ENCODE measurements around the gene BCLAF3. TPM values are rescaled to one million over a fixed set of nuclear protein-coding genes. Genes with fewer than 3 reads are reported as not detected.

The BCLAF3 gene
- total RNA-seq, 6 donors from 2014 or later: 6.1 to 23.0 (median 13.8) TPM

DNA sequence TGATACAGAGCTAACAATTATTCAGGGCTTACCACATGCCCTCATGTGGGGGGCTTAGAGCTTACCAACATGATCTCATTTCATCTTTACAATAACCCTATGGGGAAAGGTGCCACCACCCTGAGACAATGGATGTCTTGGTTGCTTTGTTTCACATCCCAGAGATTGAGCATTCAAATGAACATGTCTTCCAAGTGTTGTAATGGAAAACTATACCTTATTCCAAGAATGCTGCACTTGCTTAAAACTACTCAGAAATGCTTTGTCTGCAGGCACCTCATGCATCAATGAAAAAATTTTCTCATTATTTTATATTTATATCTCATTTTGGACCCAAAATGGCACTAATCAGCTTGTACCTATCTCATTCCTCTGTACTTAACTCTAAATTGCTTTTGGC lies 34.6 kb downstream of the BCLAF3 start:
- ATAC-seq (ENCODE audit: low FRiP score in 2 of 2) (no peak), DNase-seq (no peak)
- H3K36me3 ChIP-seq: no peaks in the 10 kb centered on the region
- TF ChIP-seq, protein P1, sequence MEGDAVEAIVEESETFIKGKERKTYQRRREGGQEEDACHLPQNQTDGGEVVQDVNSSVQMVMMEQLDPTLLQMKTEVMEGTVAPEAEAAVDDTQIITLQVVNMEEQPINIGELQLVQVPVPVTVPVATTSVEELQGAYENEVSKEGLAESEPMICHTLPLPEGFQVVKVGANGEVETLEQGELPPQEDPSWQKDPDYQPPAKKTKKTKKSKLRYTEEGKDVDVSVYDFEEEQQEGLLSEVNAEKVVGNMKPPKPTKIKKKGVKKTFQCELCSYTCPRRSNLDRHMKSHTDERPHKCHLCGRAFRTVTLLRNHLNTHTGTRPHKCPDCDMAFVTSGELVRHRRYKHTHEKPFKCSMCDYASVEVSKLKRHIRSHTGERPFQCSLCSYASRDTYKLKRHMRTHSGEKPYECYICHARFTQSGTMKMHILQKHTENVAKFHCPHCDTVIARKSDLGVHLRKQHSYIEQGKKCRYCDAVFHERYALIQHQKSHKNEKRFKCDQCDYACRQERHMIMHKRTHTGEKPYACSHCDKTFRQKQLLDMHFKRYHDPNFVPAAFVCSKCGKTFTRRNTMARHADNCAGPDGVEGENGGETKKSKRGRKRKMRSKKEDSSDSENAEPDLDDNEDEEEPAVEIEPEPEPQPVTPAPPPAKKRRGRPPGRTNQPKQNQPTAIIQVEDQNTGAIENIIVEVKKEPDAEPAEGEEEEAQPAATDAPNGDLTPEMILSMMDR (IDR thresholded peaks at IDR 0.05): no peak
- TF ChIP-seq POLR2AphosphoS5 (IDR thresholded peaks at IDR 0.05): no peak
- H3K9me3 ChIP-seq: no peaks in the 10 kb centered on the region
- no peaks in the 10 kb centered on the region for H3K27me3 ChIP-seq
- H3K4me1 ChIP-seq: no peaks in the 10 kb centered on the region
- no peak overlapping the region for H3K4me3 ChIP-seq
- H3K27ac ChIP-seq: no peak overlapping the region

DNA sequence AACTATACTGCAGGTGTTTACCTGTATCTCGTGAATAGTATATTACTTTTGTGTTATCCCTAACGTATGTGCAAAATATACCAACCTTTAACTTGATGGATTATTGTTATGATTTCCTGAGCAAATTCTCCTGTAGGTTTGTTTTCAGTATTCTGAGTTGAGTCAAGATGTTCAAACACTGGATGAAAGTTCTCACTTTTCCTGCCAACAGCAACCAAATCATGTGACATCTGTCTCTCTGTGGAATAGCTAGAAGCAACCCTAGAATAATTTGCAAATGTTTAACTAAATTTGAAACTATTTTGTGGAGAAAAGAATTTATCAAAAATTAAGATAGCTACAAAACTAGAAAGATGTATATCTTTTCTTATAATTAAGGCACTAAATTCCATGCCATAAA lies 35.6 kb downstream of the BCLAF3 start:
- Histone ChIP-seq H3K27ac (no peak overlapping the region), H3K27me3 (no peaks in the 10 kb centered on the region), H3K4me1 (no peaks in the 10 kb centered on the region), H3K9me3 (no peaks in the 10 kb centered on the region), H3K36me3 (no peaks in the 10 kb centered on the region), H3K4me3 (no peak overlapping the region)
- DNase-seq (no peak), ATAC-seq (ENCODE audit: low FRiP score in 2 of 2) (no peak)
- no peak for TF ChIP-seq POLR2AphosphoS5 (IDR thresholded peaks at IDR 0.05)
- TF ChIP-seq, protein P1 (IDR thresholded peaks at IDR 0.05): no peak
- no peak for TF ChIP-seq EP300 (IDR thresholded peaks at IDR 0.05)
- TF ChIP-seq POLR2A (IDR thresholded peaks at IDR 0.05): no peak
- WGBS, 2 donors: 75 to 88% methylated on average over 2 of the region's 2 CpGs

DNA sequence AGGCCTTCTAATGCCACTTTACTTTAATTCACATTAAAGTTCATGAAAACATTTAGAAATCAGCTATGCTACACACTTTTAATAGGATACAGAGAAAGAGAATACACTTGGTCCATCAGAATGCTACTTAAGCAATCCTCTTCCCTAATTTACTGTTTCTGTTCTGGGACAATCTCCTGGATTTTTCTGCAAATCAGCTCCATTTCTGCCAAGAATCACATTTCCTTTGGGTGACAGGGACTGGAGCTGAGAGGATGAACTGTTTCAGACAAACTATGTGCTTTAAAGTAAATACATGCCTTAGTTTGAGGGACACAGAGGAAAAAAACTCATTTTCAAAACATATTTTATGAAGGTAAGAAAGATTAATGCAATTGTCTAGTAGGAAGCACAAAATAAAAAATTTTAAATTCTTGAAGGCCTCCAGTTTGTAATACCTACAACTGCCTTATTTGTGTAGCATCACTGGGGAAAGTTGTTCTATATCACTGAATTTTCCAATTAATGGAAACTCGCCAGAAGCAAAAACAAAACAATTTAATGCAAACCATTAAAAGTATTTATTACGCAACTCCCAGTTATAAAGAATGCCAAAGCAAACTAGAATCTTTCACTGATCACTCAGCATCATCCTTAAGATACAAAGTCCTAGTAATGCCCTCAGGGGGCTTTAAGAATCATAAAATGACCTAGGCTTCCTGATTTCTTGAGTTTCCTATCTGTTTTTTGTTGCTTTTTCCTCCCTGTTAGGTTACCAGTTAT lies 36.3 kb downstream of the BCLAF3 start:
- H3K4me1 ChIP-seq: no peaks in the 10 kb centered on the region
- ATAC-seq (ENCODE audit: low FRiP score in 2 of 2) (no peak), DNase-seq (no peak)
- no peak for TF ChIP-seq POLR2A (IDR thresholded peaks at IDR 0.05)
- no peak for TF ChIP-seq POLR2AphosphoS5 (IDR thresholded peaks at IDR 0.05)
- TF ChIP-seq, protein P1 (IDR thresholded peaks at IDR 0.05): no peak
- TF ChIP-seq EP300 (IDR thresholded peaks at IDR 0.05): no peak
- WGBS, 2 donors: 78 to 84% methylated on average over 2 of the region's 2 CpGs
- H3K27me3 ChIP-seq: no peaks in the 10 kb centered on the region
- H3K27ac ChIP-seq: no peak overlapping the region
- no peaks in the 10 kb centered on the region for H3K9me3 ChIP-seq
- H3K36me3 ChIP-seq: no peaks in the 10 kb centered on the region
- H3K4me3 ChIP-seq: no peak overlapping the region

DNA sequence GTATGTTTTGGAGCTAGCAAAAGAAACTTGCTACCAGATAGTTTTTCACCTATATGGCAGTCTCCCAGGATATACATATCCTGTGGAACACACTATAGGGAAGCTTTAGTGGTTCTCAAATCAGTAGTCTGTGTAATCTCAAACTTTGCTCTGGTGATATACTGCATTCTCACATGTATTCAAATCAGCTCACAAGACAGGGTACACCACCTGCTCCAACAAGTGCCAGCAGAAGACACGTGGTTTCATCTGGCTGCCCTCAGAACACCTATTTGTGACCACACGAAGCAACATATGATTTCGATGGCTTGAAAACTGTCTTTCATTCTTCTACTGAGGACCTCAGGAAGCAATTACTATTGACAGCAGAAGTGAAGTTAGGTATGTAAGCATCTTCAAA lies 37.7 kb downstream of the BCLAF3 start:
- 72 to 79% methylated on average over 3 of the region's 3 CpGs for WGBS, 2 donors
- H3K9me3 ChIP-seq: no peaks in the 10 kb centered on the region
- no peak overlapping the region for H3K27ac ChIP-seq
- H3K4me1 ChIP-seq: no peaks in the 10 kb centered on the region
- TF ChIP-seq EP300 (IDR thresholded peaks at IDR 0.05) (no peak), POLR2A (IDR thresholded peaks at IDR 0.05) (no peak), POLR2AphosphoS5 (IDR thresholded peaks at IDR 0.05) (no peak)
- TF ChIP-seq, protein P1 (IDR thresholded peaks at IDR 0.05): no peak
- ATAC-seq (ENCODE audit: low FRiP score in 2 of 2): no peak
- DNase-seq: no peak
- no peaks in the 10 kb centered on the region for H3K27me3 ChIP-seq
- H3K4me3 ChIP-seq: no peak overlapping the region
- H3K36me3 ChIP-seq: peaks cover 0 to 2% (median 0%) of the 10 kb centered on the region in 4 donors

DNA sequence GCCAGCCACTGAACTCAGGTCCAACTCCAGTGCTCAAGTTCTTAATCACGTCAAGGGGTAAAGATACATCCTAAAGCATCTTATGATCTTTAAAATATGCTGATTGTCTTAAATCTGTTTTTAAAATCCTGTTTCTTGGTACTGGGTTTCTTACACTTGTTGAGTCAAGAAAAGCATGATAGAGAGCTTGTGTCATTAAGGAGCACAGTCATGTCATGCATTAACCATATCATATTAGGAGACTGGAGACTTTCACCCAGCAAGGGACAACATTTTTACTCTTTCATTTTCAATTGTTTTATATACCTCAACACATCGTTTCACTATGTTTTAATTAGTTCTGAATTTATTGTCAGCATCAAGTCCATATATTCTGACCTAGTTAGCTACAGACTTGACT lies 41.5 kb downstream of the BCLAF3 start:
- no peak overlapping the region for H3K27ac ChIP-seq
- 71 to 90% methylated on average over 2 of the region's 2 CpGs for WGBS, 2 donors
- no peaks in the 10 kb centered on the region for H3K27me3 ChIP-seq
- ATAC-seq (ENCODE audit: low FRiP score in 2 of 2) (no peak), DNase-seq (no peak)
- peaks cover 0 to 5% (median 0%) of the 10 kb centered on the region in 4 donors for H3K36me3 ChIP-seq
- no peak overlapping the region for H3K4me3 ChIP-seq
- no peaks in the 10 kb centered on the region for H3K9me3 ChIP-seq
- TF ChIP-seq, protein P1 (IDR thresholded peaks at IDR 0.05): no peak
- no peak for TF ChIP-seq EP300 (IDR thresholded peaks at IDR 0.05)
- no peak for TF ChIP-seq POLR2A (IDR thresholded peaks at IDR 0.05)
- TF ChIP-seq POLR2AphosphoS5 (IDR thresholded peaks at IDR 0.05): no peak
- H3K4me1 ChIP-seq: no peaks in the 10 kb centered on the region
